LNCaP clone FGC (cell line): ENCODE data around the gene ZFP36L1.

Source experiments
- DNase-seq: peaks from one replicate; pipeline ENCODE4 v3.0.0-alpha.2; 2011; ENCODE audit warnings: low read depth
- H3K4me3 ChIP-seq: 2 replicates; pipeline ENCODE4 v1.5.1; 2011; ENCODE audit warnings: mild to moderate bottlenecking, low read depth, low read length, control low read depth
- CTCF ChIP-seq: IDR thresholded peaks from 2 replicates; pipeline ENCODE4 v1.5.1; 2012; ENCODE audit warnings: mild to moderate bottlenecking; ENCODE audit not compliant: control insufficient read depth, insufficient read depth; ENCODE audit errors: extremely low read depth

ZFP36L1 gene

GRCh38 chr14:68760761-68761160 lies 32.1 kb downstream of the ZFP36L1 start:
- TF ChIP-seq CTCF: no peak
- DNase-seq: no peak

DNA sequence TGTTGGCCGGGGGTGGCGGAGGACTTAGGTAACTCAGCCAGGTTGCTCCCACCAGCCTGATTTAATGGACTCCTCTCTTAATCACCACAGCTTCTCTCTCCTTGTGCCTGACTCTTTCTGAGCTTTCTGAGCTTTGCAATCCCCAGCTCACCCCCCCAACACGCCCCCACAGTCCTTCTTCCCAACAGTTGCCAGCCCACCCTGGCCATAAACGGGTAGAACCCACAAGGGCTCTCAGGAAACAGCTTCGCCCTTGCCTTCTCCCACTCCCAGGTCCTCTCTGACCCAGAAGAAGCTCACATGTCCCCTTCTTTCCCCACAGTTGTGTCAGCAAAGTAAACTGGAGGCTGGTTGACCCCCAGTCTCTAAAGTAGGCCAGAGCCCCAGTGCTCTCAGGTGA lies 32.9 kb downstream of the ZFP36L1 start:
- no peak for TF ChIP-seq CTCF
- DNase-seq: no peak
- H3K4me3 ChIP-seq: no peak overlapping the region

More at GRCh38 chr14:68760761-68761160, 32.1 kb downstream of the ZFP36L1 start:
- H3K4me3 ChIP-seq: no peak overlapping the region

DNA sequence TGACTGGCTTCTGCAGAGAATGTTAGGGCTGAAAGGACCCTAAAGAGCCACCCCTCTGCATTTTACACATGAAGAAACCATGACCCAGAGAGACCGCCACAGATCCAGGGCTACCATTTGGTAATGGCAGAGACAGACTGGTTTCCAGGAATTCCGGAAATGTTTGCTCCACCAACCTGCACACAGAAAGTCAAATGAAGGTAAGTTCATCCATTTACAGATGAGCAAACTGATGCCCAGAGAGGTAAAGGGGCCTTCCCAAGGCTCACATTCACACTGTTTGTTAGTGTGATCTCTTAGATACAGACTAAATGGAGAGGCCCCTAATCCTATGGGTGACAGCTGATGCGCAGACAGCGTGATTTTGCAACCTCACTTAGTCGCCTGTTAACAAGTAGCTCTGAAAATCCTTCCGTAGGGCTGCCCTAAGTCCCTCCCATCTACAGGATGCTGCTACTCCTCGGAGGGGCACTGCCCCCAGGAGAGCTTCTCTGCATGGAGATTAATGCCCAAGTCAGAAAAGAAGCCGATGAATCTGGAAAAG lies 33.8 kb downstream of the ZFP36L1 start:
- DNase-seq: no peak
- no peak overlapping the region for H3K4me3 ChIP-seq
- TF ChIP-seq CTCF: no peak

GRCh38 chr14:68758301-68758700 lies 34.6 kb downstream of the ZFP36L1 start:
- no peak for DNase-seq
- no peak overlapping the region for H3K4me3 ChIP-seq
- TF ChIP-seq CTCF: no peak

- H3K4me3 ChIP-seq: no peak overlapping the region
- no peak for DNase-seq
These were observed 35.2 kb downstream of the ZFP36L1 start for GRCh38 chr14:68757618-68758081.

GRCh38 chr14:68756734-68757133 lies 36.1 kb downstream of the ZFP36L1 start:
- no peak for TF ChIP-seq CTCF
- DNase-seq: no peak
- no peak overlapping the region for H3K4me3 ChIP-seq

More at GRCh38 chr14:68757618-68758081, 35.2 kb downstream of the ZFP36L1 start:
- no peak for TF ChIP-seq CTCF

GRCh38 chr14:68756000-68756481 lies 36.8 kb downstream of the ZFP36L1 start:
- no peak for DNase-seq
- H3K4me3 ChIP-seq: no peak overlapping the region
- TF ChIP-seq CTCF: no peak
